Skeletal muscle tissue (tissue), 2 donors: ENCODE measurements around the gene OR51M1. TPM values are rescaled to one million over a fixed set of nuclear protein-coding genes. Genes with fewer than 3 reads are reported as not detected.

ENCODE experiments used
- small RNA-seq: library from RNA; depleted of rRNA; stranded (forward); fragments of <200 nt; gene quantifications from one replicate; pipeline ENCODE3, GENCODE V24; 2014
- total RNA-seq: library from RNA; depleted of rRNA; stranded (reverse); fragments of >200 nt; gene quantifications from one replicate; pipeline ENCODE4 v1.2.3, GENCODE V29; 2014

The OR51M1 gene
- total RNA-seq, 1 donor from 2014 or later = not detected

Small RNAs within 50 kb of the gene (small RNA-seq; reads per million reads assigned to genes)
- not detected for gene AC104389.3

Other genes starting within 250 kb of the OR51M1 start
- not detected for gene OR52A5, start 245.5 kb upstream of the OR51M1 start, total RNA-seq
- not detected for gene OR52A1, start 229.1 kb upstream of the OR51M1 start, total RNA-seq
- gene OR51V1, start 183.1 kb upstream of the OR51M1 start, total RNA-seq = not detected
- 3,814 TPM for gene HBB, start 156.7 kb upstream of the OR51M1 start, total RNA-seq
- not detected for gene HBD, start 149.3 kb upstream of the OR51M1 start, total RNA-seq
- 24.5 TPM for gene HBG1, start 134.0 kb upstream of the OR51M1 start, total RNA-seq
- gene HBG2, start 129.0 kb upstream of the OR51M1 start, total RNA-seq = 17,934 TPM
- gene HBE1, start 113.9 kb upstream of the OR51M1 start, total RNA-seq = 84.0 TPM
- gene OR51B4, start 81.9 kb upstream of the OR51M1 start, total RNA-seq = 0.52 TPM
- not detected for gene OR51B2, start 59.5 kb upstream of the OR51M1 start, total RNA-seq
- 0.52 TPM for gene OR51B5, start 40.3 kb upstream of the OR51M1 start, total RNA-seq
- gene OR51B6, start 32.3 kb upstream of the OR51M1 start, total RNA-seq = not detected
- gene OR51Q1, start 38.3 kb downstream of the OR51M1 start, total RNA-seq = not detected
- 0.52 TPM for gene OR51I1, start 57.7 kb downstream of the OR51M1 start, total RNA-seq
- gene OR51I2, start 65.5 kb downstream of the OR51M1 start, total RNA-seq = not detected
- gene OR52D1, start 104.9 kb downstream of the OR51M1 start, total RNA-seq = not detected
- gene UBQLN3, start 126.1 kb downstream of the OR51M1 start, total RNA-seq = 0.52 TPM
- gene UBQLNL, start 132.9 kb downstream of the OR51M1 start, total RNA-seq = under 0.01 TPM
- 0.52 TPM for gene OR52H1, start 164.7 kb downstream of the OR51M1 start, total RNA-seq
- gene OR52B6, start 197.1 kb downstream of the OR51M1 start, total RNA-seq = not detected
- gene TRIM6, start 212.8 kb downstream of the OR51M1 start, total RNA-seq = 1.6 TPM
- 6.8 TPM for gene TRIM34, start 241.2 kb downstream of the OR51M1 start, total RNA-seq